Midbrain (tissue), 1 donor: ENCODE results near the gene DPP9.
A peak's percentile ranks its signal among the peaks of the same experiment; 100 is the strongest.

Source experiments
- DNase-seq: peaks from one replicate; lab custom pipeline; 2025; lab: John Stamatoyannopoulos, UW

Gene DPP9

DNA sequence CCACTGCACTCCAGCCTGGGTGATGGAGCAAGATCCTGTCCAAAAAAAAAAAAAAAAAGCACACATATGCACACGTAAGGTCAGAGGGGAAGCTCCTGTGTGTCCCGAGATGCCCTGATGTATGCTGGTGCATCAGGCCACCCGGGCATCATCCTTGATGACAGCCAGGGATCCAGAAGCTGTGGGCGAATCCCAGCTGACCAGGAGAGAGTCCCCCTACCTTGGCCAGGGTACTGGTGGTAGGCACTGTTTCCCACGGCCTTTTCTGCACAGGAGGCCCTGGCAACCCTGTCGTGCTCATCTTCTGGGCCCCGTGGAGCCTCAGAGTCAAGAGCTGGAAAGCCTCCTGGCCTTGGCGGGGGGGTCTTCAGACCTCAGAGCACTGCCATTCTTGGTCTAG lies 67.5 kb downstream of the DPP9 start:
- DNase-seq = no peak

DNA sequence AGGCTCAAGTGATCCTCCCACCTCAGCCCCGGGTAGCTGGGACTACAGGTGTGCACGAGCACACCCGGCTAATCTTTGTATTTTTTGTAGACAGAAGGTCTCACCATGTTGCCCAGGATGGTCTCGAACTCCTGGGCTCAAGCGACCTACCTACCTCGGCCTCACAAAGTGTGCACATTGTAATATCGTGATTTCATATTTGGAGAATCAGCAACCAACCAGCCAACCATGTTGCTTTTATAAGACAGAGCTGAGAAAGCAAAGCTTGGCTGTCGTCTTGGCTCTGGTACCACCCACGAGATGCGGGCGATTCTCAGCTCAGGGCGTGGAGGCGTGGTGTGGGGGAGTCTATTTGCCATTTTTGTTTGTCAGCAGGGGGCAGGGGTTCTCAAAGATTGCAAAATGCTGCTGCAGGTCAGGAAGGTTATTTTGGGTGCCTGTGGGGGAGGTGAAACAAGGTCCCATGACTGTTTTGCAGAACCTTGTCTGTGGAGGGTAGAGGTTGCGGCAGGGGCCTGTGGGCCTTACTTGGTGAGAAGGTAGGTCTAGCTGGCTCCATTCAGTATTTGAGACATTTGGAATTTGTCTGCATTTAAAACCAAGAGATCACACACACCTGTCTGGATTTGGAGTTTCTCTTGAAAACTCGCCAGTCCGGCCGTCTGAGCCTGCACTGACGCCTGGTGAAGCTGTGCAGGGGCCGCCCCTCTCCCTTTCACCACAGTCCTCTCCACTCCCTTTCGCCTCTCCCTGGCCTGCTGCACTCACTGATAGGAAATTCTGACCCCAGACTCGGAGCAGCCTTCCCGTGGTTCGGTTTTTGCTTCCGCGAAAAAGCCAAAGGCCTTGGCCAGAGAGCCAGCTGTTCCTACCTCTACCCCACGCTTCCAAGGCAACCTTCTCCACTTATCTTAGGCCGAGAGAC lies 68.9 kb downstream of the DPP9 start:
- no peak for DNase-seq

DNA sequence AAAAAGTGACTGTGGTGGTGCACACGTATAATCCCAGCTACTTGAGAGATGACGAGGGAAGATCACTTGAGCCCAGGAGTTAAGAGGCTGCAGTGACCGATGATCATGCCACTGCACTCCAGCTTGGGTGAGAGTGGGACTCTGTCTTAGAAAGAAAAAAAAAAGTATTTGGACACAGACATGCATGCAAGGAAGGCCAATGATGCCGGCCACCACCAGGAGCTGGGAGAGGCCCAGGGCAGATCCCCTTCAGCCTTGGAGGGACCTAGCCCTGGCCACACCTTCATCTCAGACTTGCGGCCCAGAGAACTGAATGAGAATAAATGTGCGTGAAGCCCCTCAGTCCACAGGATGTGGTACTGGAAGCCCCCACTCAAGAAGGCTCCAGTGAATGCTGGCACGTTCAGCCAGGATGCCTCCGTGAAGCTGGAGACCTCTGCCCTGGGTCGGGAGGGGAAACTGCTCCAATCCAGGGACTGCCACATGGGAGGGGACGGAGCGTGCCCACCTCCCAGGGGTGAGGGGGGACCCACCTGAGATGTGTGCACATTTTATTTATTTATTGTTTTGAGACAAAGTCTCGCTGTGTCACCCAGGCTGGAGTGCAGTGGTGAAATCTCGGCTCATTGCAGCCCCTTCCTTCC lies 69.7 kb downstream of the DPP9 start:
- no peak for DNase-seq

DNA sequence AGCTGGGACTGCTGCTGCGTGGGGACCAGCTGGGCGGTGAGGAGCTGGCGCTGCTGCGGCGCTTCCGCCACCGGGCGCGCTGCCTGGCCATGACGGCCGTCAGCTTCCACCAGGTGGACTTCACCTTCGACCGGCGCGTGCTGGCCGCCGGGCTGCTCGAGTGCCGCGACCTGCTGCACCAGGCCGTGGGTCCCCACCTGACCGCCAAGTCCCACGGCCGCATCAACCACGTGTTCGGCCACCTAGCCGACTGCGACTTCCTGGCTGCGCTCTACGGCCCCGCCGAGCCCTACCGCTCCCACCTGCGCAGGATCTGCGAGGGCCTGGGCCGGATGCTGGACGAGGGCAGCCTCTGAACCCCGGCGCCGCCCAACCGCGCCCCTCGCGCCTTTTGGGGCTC lies 71.6 kb downstream of the DPP9 start:
- no peak for DNase-seq

DNA sequence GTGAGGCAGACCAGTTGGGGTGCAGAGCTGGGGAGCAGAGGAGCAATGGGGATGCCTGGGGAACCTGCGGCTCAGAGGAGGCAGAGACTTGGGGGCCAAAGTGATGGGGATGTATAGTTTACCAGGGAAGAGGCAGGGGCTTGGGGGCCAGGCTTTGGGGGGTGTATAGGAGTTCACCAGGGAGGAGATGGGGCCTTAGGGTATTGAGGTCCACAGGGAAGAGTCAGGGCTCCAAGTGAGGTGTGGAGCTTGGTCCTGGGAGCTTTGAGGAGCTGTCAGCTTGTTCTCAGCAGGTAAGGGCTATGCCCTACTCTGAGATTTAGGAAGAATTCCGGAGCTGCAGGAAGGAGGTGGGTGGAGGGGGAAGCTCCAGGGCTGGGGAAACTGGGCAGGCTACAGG lies 73.5 kb downstream of the DPP9 start:
- DNase-seq = no peak

DNA sequence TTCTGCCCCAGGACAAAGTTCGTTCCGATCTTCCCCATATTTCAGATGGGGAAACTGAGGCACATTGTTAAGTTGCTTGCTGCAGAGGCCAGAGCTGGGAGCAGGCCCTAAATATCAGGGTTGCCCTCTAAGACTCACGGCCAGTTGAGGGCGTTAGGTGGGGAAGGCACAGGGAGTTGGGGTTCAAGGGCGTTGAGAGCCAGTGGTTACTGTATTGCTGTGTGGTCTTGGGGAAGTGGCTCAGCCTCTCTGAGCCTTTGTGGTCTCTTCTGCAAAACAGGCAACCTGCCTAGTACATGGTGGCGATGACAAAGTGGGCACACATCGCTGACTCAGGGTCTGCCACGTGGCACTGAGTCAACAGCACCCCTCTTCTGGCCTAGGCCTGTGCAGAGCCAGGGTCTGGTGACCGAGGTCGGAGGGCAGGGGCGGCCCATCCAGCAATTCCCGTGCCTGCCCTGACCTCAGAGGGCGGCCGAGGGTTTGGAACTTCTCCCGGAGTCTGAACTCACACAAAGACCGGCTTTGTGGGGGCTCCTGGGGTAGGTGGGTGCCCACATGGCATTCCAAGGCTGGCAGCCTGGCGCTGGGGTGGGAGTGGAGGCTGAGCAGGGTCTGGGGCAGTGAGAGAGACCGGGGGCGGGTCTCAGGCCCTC lies 74.1 kb downstream of the DPP9 start:
- no peak for DNase-seq

DNA sequence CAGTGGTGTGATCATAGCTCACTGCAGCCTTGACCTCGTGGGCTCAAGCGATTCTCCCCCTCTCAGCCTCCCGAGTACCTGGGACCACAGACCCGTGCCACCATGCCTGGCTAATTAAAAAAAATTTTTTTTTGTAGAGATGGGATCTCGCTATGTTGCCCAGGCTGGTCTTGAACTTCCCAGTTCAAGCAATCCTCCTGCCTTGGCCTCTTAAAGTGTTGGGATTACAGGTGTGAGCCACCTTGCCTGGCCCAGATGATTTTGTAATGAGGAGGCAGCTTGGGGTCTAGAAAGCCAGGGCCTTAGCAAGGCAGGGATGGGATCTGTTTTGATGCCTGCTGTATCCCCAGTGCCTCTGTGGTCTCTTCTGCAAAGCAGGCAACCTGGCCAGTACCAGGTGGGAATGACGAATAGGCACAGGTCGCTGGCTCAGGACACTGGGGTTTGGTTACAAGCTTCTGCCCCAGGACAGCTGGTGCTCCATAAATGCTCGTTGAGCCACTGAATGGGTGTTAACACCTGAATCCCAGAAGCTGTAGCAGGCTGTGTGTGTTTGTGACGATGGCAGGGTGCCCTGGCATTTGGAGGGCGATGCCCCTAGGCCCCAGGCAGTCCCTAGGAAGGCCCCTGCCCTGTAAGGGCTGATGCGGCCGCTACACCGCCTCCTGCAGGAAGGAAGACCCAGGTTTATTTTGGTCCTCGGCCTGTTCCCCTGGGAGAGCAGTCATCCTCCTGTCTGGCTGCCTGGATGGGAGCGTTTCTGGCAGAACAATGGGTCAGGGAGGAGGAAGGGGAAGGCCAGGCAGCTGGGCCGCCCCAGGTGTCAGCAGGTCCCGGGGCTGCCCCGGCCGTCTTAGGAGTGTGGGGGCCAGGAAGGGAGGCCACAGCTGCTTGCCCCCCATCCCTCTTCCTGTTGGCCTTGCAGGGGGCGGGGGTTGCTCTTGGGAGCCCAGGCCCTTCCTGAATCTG lies 75.7 kb downstream of the DPP9 start:
- DNase-seq = no peak

DNA sequence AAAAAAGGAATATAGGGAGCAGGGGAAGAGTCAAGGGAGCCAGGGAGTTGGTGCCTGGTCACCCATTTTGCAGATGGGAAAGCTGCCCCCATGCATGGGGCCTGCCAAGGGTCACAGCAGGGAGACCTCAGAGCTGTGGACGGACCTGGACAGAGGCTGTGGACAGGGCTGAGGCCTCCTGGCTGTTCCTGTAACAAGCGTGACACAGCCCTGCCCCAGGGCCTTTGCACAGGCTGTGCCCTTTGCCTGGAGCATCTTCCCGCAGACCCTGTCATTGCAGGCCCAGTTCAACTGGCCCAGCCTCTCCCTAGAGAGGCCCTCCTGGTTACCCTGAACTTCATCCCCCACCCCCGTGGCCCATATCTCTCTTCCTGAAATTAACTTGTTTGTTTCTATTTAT lies 77.9 kb downstream of the DPP9 start:
- DNase-seq = no peak

DNA sequence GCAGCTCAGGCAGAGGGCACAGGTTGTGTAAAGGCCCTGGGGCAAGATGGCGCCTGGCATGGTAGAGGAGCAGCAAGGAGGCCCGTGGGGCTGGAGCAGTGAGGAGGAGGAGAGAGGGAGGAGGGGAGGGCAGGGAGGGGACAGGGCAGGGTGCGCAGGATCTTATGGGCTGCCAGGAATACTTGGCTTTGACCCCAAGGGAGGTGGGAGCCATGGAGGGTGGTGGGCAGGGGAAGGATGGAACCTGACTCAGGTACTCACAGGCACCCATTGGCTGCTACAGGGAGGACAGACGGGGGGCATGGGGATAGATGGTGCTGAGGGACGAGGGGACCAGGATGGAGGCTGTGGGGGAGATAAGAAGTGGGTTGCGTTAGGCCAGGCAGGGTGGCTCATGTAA lies 81.0 kb downstream of the DPP9 start:
- no peak for DNase-seq

DNA sequence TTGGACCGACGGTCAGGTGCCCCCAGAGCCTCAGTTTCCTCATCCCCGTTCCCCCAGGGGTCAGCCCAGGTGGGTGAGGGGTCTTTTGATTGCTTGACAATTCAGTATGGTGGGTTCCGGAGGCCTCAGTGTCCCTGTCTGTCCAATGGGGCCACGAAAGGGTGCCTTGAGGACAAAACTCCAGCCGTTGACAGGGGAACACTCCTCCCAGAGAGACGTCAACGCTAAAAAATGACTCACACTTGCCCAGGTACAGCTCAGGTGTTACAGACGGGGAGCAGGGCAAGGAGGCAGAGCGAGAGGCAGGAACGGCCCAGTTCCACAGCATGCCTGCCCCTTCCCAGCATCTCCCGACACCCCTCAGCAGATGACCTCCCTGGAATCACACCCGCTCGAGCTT lies 82.5 kb downstream of the DPP9 start:
- DNase-seq = no peak

DNA sequence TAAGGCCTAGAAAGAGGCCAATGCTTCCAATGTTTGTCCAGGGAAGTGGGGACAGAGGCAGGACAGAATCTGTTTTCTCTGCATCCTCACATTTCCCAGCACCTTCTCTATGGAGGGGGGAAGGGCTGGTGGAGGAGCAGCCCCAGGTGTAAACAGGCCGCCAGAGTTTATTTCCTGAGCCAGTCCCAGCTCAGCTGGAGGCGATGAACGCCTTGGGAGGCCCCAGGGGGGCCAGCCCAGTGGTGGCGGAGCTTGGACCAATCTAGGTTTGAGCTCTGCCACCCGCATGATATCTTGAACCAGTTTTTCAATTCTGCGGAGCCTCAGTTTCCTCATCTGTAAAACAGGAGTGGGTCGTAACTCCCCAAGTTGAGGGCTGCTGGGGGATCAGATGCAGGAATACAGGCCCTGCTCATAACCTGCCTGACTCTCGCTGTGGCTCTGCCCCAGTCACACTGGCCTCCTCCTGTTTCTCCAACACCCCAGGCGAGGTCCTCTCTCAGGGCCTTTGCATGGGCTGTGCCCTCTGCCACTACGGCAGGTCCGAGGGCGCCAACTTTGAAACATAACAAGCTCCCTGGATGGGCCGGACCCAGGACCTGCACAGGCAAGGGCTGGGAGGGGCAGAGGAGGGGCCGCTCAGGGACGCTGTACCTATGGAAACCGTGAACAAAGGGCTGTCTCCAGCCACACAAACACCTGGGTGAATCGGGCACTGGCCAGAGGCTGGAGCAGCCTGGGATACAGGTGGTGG lies 83.2 kb downstream of the DPP9 start:
- no peak for DNase-seq

DNA sequence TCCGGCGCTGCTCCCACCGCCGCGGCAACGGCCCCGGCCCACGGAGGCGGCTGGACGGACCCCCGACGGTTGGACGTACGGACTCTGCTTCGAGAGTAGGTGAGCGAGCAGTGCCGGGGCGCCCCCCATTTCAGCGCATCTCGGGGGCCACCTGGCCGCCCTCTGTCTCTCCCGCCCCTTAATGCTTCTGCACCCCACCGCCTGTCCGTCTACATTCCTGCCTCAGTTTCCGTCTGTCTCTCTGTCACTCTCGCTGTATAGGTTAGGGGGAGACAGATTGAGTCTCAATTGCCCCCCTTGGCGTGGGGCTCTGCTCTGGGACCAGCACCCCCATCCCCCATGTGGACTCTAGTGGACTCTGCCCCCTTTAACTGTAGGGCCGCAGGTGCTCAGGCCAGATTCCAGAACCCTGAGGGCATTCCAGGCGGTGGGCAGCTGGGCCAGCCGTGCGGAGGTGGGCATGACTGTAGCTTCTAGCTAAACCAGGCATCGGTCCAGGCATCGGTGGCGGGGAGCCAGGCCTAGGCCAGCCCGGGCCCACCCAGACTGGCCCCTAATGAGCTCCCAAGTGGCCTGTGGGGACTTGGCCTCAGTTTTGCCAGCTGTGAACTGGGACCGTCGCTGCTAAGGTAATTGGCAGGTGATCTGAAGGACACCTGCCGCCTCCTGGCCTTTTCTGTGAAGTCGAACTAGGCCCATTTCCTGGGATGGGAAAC lies 84.0 kb downstream of the DPP9 start:
- DNase-seq = no peak

DNA sequence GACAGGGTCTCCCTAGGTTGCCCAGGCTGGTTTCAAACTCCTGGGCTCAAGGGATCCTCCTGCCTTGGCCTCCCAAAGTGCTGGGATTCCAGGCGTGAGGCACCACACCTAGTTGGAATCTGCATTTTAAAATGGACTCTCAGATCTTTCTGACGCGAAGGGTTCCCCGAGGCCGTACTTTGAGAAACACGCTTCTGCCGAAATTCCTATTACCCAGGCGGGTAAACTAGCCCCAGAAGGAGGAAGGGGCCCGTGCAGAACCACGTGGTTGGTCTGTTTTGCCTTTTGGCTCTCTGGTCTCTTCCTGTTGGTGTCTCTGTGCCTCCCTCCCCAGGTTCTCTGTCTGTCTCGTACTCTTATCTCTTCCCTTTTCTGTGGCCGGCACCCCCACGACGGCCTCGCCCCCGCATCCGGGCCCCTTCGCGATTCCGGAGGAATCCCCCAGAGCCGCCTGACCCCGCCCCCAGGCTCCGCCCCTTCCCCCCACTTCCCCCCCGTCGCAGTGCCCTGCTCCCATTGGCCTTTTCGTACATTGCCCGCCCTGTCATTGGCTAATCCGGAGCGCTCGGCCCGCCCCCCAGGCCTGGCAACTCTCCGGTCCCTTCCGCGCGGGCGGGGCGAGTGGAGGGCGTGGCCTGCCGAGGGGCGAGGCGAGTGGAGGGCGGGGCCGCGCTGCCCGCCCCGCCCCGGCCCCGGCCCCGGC lies 84.7 kb downstream of the DPP9 start, which contains the start of gene TNFAIP8L1:
TSS of gene TNFAIP8L1 (plus strand) at position 689 of the 703 bp plus-strand sequence. CDS start 12,354 bp downstream, outside the sequence.
- peak; percentile 93 for DNase-seq

DNA sequence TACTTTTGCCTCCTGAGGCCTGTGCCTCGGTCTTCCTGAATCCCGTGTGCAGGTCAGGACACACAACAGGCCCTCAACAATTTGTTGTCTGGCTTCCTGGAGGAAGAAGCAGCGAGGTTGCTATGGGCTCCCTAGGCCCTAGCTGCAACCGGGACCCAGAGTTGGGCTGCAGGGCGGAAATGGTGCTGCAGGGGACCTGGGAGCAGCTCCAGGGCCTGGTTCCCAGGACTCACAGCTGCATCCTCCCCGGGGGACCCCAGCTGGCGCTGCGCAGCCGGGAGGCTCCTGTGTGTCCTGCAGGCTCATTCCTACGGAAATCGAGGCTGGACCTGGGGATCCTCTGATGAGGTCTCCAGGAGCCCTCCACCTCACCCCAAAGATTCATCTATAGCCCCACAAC lies 85.3 kb downstream of the DPP9 start:
- no peak for DNase-seq

DNA sequence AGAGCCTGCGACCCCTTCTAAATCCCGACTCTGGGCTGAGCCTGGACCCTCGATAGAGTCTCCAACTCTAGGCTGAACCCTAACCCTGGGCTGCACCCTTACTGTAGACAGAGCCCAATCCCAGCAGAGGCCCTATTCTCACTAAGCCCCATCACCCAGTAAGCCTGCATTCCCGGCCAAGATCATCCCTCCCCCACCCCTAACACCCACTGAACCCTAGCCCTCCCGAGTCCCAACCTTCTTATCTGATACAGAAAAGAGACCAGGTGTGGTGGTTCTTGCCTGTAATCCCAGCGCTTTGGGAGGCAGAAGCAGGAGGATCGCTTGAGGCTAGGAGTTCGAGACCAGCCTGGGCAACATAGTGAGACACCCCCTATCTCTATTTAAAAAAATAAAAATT lies 86.9 kb downstream of the DPP9 start:
- DNase-seq = no peak

DNA sequence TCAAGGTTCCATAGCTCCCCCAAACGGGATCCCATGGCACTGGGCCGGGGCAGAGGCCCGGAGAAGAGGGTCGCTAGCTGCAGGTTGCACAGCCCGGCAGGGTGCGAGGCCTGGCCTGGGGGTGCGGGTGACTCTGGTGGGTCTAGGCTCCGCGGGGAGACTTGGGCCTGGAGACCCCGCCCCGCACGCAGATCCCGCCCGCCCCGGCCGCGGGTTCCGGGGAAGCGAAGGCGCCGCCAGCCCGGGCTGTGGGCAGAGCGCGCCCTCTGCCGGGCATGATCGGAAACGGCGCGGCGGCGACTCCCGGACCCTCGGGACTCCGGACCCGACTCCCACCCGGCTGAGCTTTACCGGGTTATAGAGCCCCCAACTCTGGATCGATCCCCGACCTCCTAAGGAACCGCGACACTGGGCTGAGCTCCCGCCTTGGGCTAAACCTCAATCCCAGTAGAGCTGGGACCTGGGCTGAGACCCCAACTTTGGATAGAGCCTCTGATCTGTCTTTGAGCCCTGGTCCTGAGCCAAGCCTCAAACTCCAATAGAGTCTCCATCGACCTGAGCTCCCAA lies 87.4 kb downstream of the DPP9 start:
- peak; percentile 40 for DNase-seq

DNA sequence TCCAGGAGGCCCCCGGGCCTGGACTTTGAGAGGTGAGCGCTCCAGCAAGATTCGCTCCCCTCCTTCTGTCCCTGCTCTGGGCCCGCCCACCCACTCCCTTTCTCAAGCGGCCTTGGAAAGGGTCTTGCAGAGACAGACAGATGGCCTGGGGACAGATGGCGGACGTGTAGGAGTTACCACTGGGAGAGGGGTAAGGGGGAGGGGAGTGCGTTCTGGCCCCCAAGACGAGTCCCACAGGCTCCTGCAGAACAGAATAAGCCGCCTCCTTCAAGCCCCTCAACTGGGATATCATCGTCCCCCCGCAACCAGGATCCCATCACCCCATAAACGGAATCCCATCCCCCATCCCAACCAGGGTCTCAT lies 87.9 kb downstream of the DPP9 start:
- DNase-seq = no peak

DNA sequence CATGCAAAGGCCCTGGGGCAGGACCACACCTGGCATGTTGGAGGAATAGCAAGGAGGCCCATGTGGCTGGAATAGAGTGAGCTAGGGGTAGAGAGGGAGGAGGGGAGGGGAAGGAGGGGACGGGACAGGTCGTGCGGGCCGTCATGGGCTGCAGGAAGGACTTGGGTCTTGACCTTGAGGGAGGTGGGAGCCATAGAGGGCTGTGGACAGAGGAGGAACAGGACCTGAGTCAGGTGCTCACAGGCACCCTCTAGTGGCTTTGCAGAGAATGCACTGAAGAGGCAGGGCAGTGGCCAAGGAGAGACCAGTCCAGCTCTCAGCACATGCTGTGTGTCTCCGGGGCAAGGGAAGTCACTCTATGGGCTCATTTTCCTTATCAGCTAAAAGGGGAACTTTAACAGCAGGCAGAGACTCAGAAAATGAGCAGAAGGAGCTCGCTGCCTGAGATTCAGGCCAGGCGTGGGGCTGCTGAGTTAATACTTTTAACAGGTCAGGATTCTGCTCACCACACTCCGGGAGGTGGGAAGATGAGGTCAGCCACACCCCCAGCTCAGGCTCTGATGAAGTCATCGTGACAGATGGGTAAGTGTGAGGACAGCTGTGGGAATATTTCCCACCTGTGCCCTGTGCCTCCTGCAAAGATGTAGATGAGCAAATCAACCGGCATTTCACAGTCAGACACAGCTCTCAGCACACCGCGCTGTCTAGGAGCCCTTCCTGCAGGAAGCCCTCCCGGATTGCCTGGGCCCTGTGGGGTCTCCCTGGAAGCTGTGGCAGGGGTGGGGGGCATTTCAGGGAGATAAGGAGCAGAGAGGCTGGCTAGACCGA lies 90.3 kb downstream of the DPP9 start:
- peak; percentile 19 for DNase-seq
